Keratinocyte (primary cell): ENCODE results near the gene GJD4. TPM values are rescaled to one million over a fixed set of nuclear protein-coding genes. Genes with fewer than 3 reads are reported as not detected.

ENCODE experiments used
- DNase-seq: peaks from one replicate; pipeline ENCODE4 v3.0.0-alpha.2; 2011; ENCODE audit warnings: low read depth, missing footprints, low spot score
- FAIRE-seq: peaks from 2 replicates; lab custom pipeline; 2011; peaks lifted over from hg19 to GRCh38; lab: Jason Lieb, UNC
- H2AFZ ChIP-seq: 2 replicates; pipeline ENCODE4 v1.6.0; 2012; ENCODE audit warnings: low read length, control low read depth, inconsistent platforms; ENCODE audit not compliant: control insufficient read depth
- H3K27ac ChIP-seq: 2 replicates; pipeline ENCODE4 v1.5.1; 2011; ENCODE audit warnings: low read length; ENCODE audit not compliant: control insufficient read depth, insufficient read depth
- H3K27me3 ChIP-seq: 3 replicates; pipeline ENCODE4 v1.6.0; 2011; ENCODE audit warnings: low read length; ENCODE audit not compliant: control insufficient read depth, insufficient read depth; ENCODE audit errors: extremely low read depth
- H3K36me3 ChIP-seq, 2 experiments: 2 replicates in 1 of 2; 3 replicates in 1 of 2; pipeline ENCODE4 v1.5.1; 2011; ENCODE audit warnings: low read length in 2 of 2, mild to moderate bottlenecking in 1 of 2; ENCODE audit not compliant: control insufficient read depth in 2 of 2, insufficient read depth in 2 of 2; ENCODE audit errors: extremely low read depth in 1 of 2
- H3K4me1 ChIP-seq: 3 replicates; pipeline ENCODE4 v1.5.1; 2011; ENCODE audit warnings: low read length; ENCODE audit not compliant: control insufficient read depth, insufficient read depth; ENCODE audit errors: extremely low read depth
- H3K4me2 ChIP-seq: 3 replicates; pipeline ENCODE4 v1.6.0; 2011; ENCODE audit warnings: low read depth, low read length; ENCODE audit not compliant: control insufficient read depth, insufficient read depth; ENCODE audit errors: extremely low read depth
- H3K4me3 ChIP-seq, 3 experiments: fragments of 200-600 bp in 1 of 3; sonication (generic) in 1 of 3; 2 replicates in 2 of 3; 3 replicates in 1 of 3; pipeline ENCODE4 v1.5.1; 2011 to 2016; ENCODE audit warnings: low read length in 3 of 3, mild to moderate bottlenecking in 3 of 3, control low read depth in 2 of 3, inconsistent platforms in 1 of 3, low read depth in 1 of 3, mixed read lengths in 1 of 3, mixed run types in 1 of 3, moderate library complexity in 1 of 3; ENCODE audit not compliant: control insufficient read depth in 2 of 3, insufficient read depth in 2 of 3; ENCODE audit errors: extremely low read depth in 1 of 3
- H3K79me2 ChIP-seq: 2 replicates; pipeline ENCODE4 v1.6.0; 2012; ENCODE audit warnings: low read length; ENCODE audit not compliant: control insufficient read depth, insufficient read depth
- H3K9ac ChIP-seq: 3 replicates; pipeline ENCODE4 v1.6.0; 2011; ENCODE audit warnings: low read length; ENCODE audit not compliant: control insufficient read depth, insufficient read depth; ENCODE audit errors: extremely low read depth
- H3K9me1 ChIP-seq: 3 replicates; pipeline ENCODE4 v1.6.0; 2011; ENCODE audit warnings: low read length; ENCODE audit not compliant: control insufficient read depth, insufficient read depth; ENCODE audit errors: extremely low read depth
- H3K9me3 ChIP-seq: 2 replicates; pipeline ENCODE4 v1.5.1; 2012; ENCODE audit warnings: low read depth, low read length; ENCODE audit not compliant: control insufficient read depth
- H4K20me1 ChIP-seq: 3 replicates; pipeline ENCODE4 v1.6.0; 2011; ENCODE audit warnings: low read length; ENCODE audit not compliant: control insufficient read depth, insufficient read depth; ENCODE audit errors: extremely low read depth
- EZH2 ChIP-seq: IDR thresholded peaks from one replicate; pipeline ENCODE4 v1.6.1; 2012; ENCODE audit warnings: inconsistent platforms, mild to moderate bottlenecking, low read length, moderate library complexity
- dilution Hi-C: fragments of 300-500 bp; cut with MboI; formaldehyde crosslinking; loops from one replicate; pipeline ENCODE4 v1.7.0; 2020; ENCODE audit warnings: low sequenced_read_pairs; ENCODE audit not compliant: extremely low pct_ligation_motif_present
- polyA plus RNA-seq, 5 experiments: library from polyadenylated mRNA; depleted of rRNA in 3 of 5; stranded (reverse) in 3 of 5; stranded (forward) in 1 of 5; unstranded in 1 of 5; fragments of >200 nt; gene quantifications; 1 replicate in 1 of 5; 2 replicates in 3 of 5; 3 replicates in 1 of 5; pipeline versions ENCODE4 v1.2.1 to v1.2.3, GENCODE V29; 2011 to 2012; ENCODE audit warnings: missing spikeins in 2 of 5, low read depth in 1 of 5, low replicate concordance in 1 of 5
- TF ChIP-seq, protein P1 (sequence below), 3 experiments: IDR thresholded peaks in 1 of 3; conservative IDR thresholded peaks in 1 of 3; optimal IDR thresholded peaks in 1 of 3; 2 replicates in 2 of 3; 3 replicates in 1 of 3; pipeline versions ENCODE3 to v1.5.1; 2011; ENCODE audit warnings: low read length in 3 of 3, mild to moderate bottlenecking in 3 of 3, moderate library complexity in 2 of 3, control low read depth in 1 of 3, inconsistent platforms in 1 of 3; ENCODE audit not compliant: insufficient read depth in 2 of 3; ENCODE audit errors: extremely low read depth in 1 of 3

GJD4 gene
- polyA plus RNA-seq, 1 donor (not counting 4 experiments of a cell fraction or from before 2014, with no cell fraction given) = not detected

DNA sequence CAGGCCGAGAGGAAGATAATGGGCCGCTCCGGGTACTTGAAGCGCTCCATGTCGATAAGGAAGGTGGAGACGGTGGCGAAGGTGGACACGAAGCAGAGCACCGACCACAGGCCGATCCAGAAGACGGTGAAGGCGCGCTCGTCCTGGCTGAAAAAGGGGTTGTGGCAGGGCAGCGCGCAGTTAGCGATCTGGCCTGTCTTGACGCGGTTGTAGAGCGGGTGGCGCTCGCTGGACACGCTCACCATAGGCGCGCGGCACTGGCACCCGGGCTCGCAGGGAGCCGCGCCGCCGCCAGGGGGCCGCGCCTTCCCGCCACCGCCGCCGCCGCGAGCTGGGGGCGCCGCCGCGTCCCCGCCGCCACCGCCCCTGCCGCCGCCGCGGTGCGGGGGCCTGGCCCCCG lies 35.3 kb downstream of the GJD4 start:
- dilution Hi-C loops = loop anchor here (25.0 kb wide), 1 partner anchor 1147 kb away; no protein-coding TSS in a partner anchor
- FAIRE-seq (no peak), DNase-seq (no peak)
- no peak overlapping the region for H3K27ac ChIP-seq
- peaks cover 3% of the 10 kb centered on the region for H3K79me2 ChIP-seq
- peak overlapping the region in 2 of 3 experiments; percentile 44 to 53 for H3K4me3 ChIP-seq
- H4K20me1 ChIP-seq = no peaks in the 10 kb centered on the region
- peaks cover 16% of the 10 kb centered on the region for H3K4me1 ChIP-seq
- no peaks in the 10 kb centered on the region for H3K9me3 ChIP-seq
- no peaks in the 10 kb centered on the region for H3K36me3 ChIP-seq
- H3K9ac ChIP-seq = no peak overlapping the region
- peak overlapping the region; percentile 61 for H3K4me2 ChIP-seq
- no peaks in the 10 kb centered on the region for H3K9me1 ChIP-seq
- H3K27me3 ChIP-seq = peaks cover 5% of the 10 kb centered on the region
- peak overlapping the region; percentile 84 for H2AFZ ChIP-seq
- TF ChIP-seq, protein P1, sequence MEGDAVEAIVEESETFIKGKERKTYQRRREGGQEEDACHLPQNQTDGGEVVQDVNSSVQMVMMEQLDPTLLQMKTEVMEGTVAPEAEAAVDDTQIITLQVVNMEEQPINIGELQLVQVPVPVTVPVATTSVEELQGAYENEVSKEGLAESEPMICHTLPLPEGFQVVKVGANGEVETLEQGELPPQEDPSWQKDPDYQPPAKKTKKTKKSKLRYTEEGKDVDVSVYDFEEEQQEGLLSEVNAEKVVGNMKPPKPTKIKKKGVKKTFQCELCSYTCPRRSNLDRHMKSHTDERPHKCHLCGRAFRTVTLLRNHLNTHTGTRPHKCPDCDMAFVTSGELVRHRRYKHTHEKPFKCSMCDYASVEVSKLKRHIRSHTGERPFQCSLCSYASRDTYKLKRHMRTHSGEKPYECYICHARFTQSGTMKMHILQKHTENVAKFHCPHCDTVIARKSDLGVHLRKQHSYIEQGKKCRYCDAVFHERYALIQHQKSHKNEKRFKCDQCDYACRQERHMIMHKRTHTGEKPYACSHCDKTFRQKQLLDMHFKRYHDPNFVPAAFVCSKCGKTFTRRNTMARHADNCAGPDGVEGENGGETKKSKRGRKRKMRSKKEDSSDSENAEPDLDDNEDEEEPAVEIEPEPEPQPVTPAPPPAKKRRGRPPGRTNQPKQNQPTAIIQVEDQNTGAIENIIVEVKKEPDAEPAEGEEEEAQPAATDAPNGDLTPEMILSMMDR (optimal IDR thresholded peaks at IDR 0.05 in 1 of 3, IDR thresholded peaks at IDR 0.05 in 1 of 3, conservative IDR thresholded peaks at IDR 0.05 in 1 of 3; ENCODE audit: extremely low read depth in 1 of 3, insufficient read depth in 2 of 3, low read length in 3 of 3) = peak in 2 of 3 experiments; percentile 51 to 67
- no peak for TF ChIP-seq EZH2

DNA sequence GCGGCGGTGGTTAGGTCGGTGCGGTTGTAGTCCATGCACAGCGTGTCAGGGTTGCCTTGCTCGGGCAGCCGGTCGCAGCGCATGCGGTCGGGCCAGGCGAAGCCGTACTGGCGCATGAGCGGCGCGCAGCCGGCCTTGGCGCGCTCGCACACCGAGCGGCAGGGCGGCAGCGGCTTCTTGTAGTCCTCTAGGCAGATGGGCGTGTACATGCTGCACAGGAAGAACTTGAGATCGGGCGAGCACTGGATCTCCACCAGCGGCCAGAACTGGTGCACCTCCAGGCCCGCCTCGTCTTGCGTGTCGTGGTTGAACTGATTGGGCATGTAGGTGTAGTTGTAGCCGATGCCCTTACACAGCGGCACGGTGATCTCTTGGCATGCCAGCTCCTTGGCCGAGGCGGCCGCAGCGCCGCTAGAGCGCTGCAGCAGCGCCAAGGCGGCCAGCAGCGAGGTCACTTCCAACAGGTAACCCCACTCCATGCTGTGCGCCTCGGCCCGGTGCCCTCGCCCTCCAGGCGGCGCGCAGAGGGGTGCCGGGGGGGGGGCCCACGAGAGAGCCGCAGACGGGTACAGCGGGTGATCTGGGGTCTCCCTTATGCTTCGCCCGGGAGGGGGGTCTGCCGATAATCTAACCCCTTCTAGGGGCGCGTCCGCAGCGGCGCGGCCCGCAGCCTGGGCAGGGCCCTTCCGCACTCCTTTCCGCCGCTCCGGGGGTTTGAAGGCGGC lies 36.0 kb downstream of the GJD4 start:
- H3K9me3 ChIP-seq = no peaks in the 10 kb centered on the region
- no peak overlapping the region for H3K27ac ChIP-seq
- no peaks in the 10 kb centered on the region for H3K9me1 ChIP-seq
- no peak for FAIRE-seq
- TF ChIP-seq, protein P1 (optimal IDR thresholded peaks at IDR 0.05 in 1 of 3, IDR thresholded peaks at IDR 0.05 in 1 of 3, conservative IDR thresholded peaks at IDR 0.05 in 1 of 3; ENCODE audit: extremely low read depth in 1 of 3, insufficient read depth in 2 of 3, low read length in 3 of 3) = peak in 1 of 3 experiments; percentile 10
- TF ChIP-seq EZH2 = no peak
- peaks cover 16% of the 10 kb centered on the region for H3K4me1 ChIP-seq
- no peaks in the 10 kb centered on the region for H4K20me1 ChIP-seq
- DNase-seq = no peak
- peak overlapping the region; percentile 62 for H3K9ac ChIP-seq
- peak overlapping the region; percentile 70 for H2AFZ ChIP-seq
- dilution Hi-C loops = loop anchor here (25.0 kb wide), 1 partner anchor 1146 kb away; no protein-coding TSS in a partner anchor
- peak overlapping the region; percentile 65 to 81 (median 78) for H3K4me3 ChIP-seq
- peak overlapping the region; percentile 94 for H3K4me2 ChIP-seq
- H3K27me3 ChIP-seq = peaks cover 5% of the 10 kb centered on the region
- H3K36me3 ChIP-seq = no peaks in the 10 kb centered on the region
- H3K79me2 ChIP-seq = peaks cover 3% of the 10 kb centered on the region
